Cardiac fibroblast (primary cell): ENCODE data around the gene OR52J3.

ENCODE experiments used
- DNase-seq, 2 donors: peaks; one replicate each; pipeline versions ENCODE4 v3.0.0 to v3.0.0-alpha.2; 2010; ENCODE audit warnings: low read depth in 2 of 2
- H3K4me3 ChIP-seq, 2 donors: replicated peaks in 1 of 2; 1 replicate in 1 of 2; 2 replicates in 1 of 2; pipeline ENCODE4 v1.5.1; 2011; ENCODE audit warnings: low read depth in 2 of 2, low read length in 2 of 2, mild to moderate bottlenecking in 2 of 2, moderate library complexity in 1 of 2
- TF ChIP-seq, protein P1 (sequence below): IDR thresholded peaks from one replicate; pipeline ENCODE4 v1.5.1; 2011; ENCODE audit warnings: low read depth, mild to moderate bottlenecking, low read length, inconsistent platforms

OR52J3 gene

GRCh38 chr11:5090668-5091067 lies 44.3 kb downstream of the OR52J3 start:
- TF ChIP-seq, protein P1, sequence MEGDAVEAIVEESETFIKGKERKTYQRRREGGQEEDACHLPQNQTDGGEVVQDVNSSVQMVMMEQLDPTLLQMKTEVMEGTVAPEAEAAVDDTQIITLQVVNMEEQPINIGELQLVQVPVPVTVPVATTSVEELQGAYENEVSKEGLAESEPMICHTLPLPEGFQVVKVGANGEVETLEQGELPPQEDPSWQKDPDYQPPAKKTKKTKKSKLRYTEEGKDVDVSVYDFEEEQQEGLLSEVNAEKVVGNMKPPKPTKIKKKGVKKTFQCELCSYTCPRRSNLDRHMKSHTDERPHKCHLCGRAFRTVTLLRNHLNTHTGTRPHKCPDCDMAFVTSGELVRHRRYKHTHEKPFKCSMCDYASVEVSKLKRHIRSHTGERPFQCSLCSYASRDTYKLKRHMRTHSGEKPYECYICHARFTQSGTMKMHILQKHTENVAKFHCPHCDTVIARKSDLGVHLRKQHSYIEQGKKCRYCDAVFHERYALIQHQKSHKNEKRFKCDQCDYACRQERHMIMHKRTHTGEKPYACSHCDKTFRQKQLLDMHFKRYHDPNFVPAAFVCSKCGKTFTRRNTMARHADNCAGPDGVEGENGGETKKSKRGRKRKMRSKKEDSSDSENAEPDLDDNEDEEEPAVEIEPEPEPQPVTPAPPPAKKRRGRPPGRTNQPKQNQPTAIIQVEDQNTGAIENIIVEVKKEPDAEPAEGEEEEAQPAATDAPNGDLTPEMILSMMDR: no peak
- no peak overlapping the region for H3K4me3 ChIP-seq
- DNase-seq: no peak

DNA sequence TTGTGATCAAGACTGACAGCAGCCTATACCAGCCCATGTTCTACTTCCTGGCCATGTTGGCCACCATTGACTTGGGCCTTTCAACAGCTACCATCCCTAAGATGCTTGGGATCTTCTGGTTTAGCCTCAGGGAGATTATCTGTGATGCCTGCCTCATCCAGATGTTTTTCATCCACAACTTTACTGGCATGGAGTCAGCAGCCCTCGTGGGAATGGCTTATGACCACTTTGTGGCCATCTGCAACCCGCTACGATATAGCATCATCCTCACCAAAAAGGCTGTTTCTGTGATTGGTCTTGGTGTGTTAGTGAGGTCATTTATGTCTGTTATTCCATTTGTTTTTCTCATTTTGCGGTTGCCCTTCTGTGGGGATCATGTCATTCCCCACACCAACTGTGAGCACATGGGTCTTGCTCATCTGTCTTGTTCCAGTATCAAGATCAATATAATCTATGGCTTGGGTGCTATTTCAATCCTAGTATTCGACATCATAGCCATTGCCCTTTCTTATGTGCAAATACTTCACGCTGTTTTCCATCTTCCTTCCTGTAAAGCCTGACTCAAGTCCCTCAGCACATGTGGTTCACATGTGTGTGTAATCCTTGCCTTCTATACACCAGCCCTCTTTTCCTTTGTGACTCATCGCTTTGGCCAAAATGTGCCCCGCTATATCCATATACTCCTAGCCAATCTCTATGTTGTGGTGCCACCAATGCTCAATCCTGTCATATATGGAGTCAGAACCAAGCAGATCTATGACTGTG lies 46.7 kb downstream of the OR52J3 start:
- TF ChIP-seq, protein P1: no peak
- H3K4me3 ChIP-seq: no peak overlapping the region
- DNase-seq: no peak

GRCh38 chr11:5096011-5096410 lies 49.7 kb downstream of the OR52J3 start:
- H3K4me3 ChIP-seq: no peak overlapping the region
- TF ChIP-seq, protein P1: no peak
- no peak for DNase-seq
